Psoas muscle (tissue), 8 donors: Measurements from ENCODE around the gene CIPC. TPM values are rescaled to one million over a fixed set of nuclear protein-coding genes. Genes with fewer than 3 reads are reported as not detected.

Source experiments
- ATAC-seq, 4 donors: fragments of 200-7000 bp; cut with Tn5 transposase; one replicate each; pipeline ENCODE4 v1.9.1; 2020; ENCODE audit warnings: moderate library complexity in 3 of 4, mild to moderate bottlenecking in 2 of 4
- DNase-seq, 2 donors: peaks; one replicate each; pipeline ENCODE4 v3.0.0-alpha.2; 2020
- H3K27ac ChIP-seq: fragments of 200-600 bp; one replicate; pipeline ENCODE4 v1.8.0; 2022
- H3K27me3 ChIP-seq, 3 donors: fragments of 200-600 bp in 1 of 3; one replicate each; pipeline versions ENCODE4 v1.6.1 to v1.8.0; 2013 to 2022; ENCODE audit warnings: low read length in 2 of 3, mild to moderate bottlenecking in 2 of 3, moderate library complexity in 1 of 3; ENCODE audit not compliant: insufficient read depth in 3 of 3
- H3K36me3 ChIP-seq, 2 donors: fragments of 200-600 bp in 1 of 2; one replicate each; pipeline versions ENCODE4 v1.6.1 to v1.8.0; 2013 to 2022; ENCODE audit warnings: low read depth in 1 of 2, mild to moderate bottlenecking in 1 of 2, moderate library complexity in 1 of 2; ENCODE audit not compliant: insufficient read depth in 1 of 2
- H3K4me1 ChIP-seq: fragments of 200-600 bp; one replicate; pipeline ENCODE4 v1.8.0; 2022
- H3K4me3 ChIP-seq: fragments of 200-600 bp; one replicate; pipeline ENCODE4 v1.8.0; 2022; ENCODE audit warnings: mild to moderate bottlenecking
- H3K9me3 ChIP-seq: fragments of 200-600 bp; one replicate; pipeline ENCODE4 v1.8.0; 2022
- WGBS, 3 donors: extraction: QIAGEN DNeasy Blood & Tissue Kit; methylation state at CpG; one replicate each; pipeline versions ENCODE4 v1.1.6 to v1.1.7; 2013; 5-methylcytosine and 5-hydroxymethylcytosine counted together
- intact Hi-C, 2 donors: fragments of 100-400 bp; cut with DNase I; formaldehyde crosslinking; loops; one replicate each; pipeline versions ENCODE4 v1.11.0 to v1.14.2; 2022
- polyA plus RNA-seq, 3 donors: library from polyadenylated mRNA; stranded (reverse); fragments of 200-250 nt; gene quantifications; one replicate each; pipeline ENCODE4 v1.2.3, GENCODE V29; 2013
- total RNA-seq, 4 donors: library from RNA; stranded (reverse); fragmentation: NEBNext Ultra II Directional in 2 of 4; extraction: Animal tissue kit (Norgen Biotek cat#: 25700) in 2 of 4; gene quantifications; one replicate each; pipeline versions ENCODE4 v1.2.1 to v1.2.4, GENCODE V29; 2021 to 2023
- TF ChIP-seq, protein P1 (sequence below): fragments of 200-600 bp; IDR thresholded peaks from one replicate; pipeline ENCODE4 v1.8.0; 2022; ENCODE audit warnings: antibody characterized with exemption
- donor health status: healthy with polysubstance abuse.
- donor health status: DM: no; HTN: no; CAD: no; lungs with moderate emphysema.
- donor health status: Bipolar disorder and iron deficiency.
- donor health status: healthy.
- donor health status: DM: yes; HTN: yes; CAD: no.
- donor health status: DM: no; HTN: no; CAD: no.
- donor health status: DM: no; HTN: no; CAD: no.
- donor health status: DM: yes; HTN: yes; CAD: no.

The CIPC gene
- total and polyA plus RNA-seq, 7 donors: 23.1 to 133 (median 101) TPM

DNA sequence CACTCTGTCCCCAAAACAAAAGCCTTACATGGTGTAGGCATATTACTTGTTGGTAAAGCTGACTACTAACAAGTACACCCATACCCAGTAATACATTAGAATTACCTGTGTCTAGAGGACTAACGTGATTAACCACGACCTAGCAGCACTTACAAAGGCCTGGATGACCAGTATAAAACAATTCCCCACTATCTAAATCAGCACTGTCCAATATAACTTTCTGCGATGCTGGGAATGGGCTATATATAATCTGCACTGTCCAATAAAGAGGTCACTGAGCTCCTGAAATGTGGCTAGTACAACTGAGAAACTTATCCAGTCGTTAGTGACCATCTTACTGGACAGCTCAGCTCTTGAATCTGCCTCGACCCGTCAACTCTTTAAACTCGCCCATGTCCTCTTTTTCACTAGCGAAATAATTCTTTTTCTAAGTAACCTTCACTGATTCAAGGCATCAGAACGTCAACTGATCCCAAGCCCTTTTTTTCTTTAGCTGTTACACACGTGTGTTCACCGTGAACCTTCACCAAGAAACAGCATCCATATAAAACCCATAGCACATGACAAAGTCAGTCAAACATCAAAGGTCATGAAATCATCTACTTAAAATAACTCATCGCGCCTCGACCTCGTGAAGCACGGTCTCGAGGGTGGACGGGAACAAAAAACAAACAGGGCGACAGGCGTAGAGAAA is 905 bp upstream of the CIPC start:
- Histone ChIP-seq H3K36me3 (no peaks in the 10 kb centered on the region), H3K4me3 (peak overlapping the region; percentile 66), H3K27ac (peak overlapping the region; percentile 98), H3K4me1 (peaks cover 31% of the 10 kb centered on the region), H3K9me3 (no peaks in the 10 kb centered on the region), H3K27me3 (no peaks in the 10 kb centered on the region)
- 2 to 3% (median 2%) methylated on average over 20 of the region's 20 CpGs for WGBS, 3 donors
- intact Hi-C loops: loop anchor here in 1 of 2 donors (5.0 kb wide), 1 partner anchor 1840 kb away; no protein-coding TSS in a partner anchor
- TF ChIP-seq, protein P1, sequence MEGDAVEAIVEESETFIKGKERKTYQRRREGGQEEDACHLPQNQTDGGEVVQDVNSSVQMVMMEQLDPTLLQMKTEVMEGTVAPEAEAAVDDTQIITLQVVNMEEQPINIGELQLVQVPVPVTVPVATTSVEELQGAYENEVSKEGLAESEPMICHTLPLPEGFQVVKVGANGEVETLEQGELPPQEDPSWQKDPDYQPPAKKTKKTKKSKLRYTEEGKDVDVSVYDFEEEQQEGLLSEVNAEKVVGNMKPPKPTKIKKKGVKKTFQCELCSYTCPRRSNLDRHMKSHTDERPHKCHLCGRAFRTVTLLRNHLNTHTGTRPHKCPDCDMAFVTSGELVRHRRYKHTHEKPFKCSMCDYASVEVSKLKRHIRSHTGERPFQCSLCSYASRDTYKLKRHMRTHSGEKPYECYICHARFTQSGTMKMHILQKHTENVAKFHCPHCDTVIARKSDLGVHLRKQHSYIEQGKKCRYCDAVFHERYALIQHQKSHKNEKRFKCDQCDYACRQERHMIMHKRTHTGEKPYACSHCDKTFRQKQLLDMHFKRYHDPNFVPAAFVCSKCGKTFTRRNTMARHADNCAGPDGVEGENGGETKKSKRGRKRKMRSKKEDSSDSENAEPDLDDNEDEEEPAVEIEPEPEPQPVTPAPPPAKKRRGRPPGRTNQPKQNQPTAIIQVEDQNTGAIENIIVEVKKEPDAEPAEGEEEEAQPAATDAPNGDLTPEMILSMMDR: no peak
- ATAC-seq (peak; percentile 41 to 63 (median 58)), DNase-seq (no peak)

DNA sequence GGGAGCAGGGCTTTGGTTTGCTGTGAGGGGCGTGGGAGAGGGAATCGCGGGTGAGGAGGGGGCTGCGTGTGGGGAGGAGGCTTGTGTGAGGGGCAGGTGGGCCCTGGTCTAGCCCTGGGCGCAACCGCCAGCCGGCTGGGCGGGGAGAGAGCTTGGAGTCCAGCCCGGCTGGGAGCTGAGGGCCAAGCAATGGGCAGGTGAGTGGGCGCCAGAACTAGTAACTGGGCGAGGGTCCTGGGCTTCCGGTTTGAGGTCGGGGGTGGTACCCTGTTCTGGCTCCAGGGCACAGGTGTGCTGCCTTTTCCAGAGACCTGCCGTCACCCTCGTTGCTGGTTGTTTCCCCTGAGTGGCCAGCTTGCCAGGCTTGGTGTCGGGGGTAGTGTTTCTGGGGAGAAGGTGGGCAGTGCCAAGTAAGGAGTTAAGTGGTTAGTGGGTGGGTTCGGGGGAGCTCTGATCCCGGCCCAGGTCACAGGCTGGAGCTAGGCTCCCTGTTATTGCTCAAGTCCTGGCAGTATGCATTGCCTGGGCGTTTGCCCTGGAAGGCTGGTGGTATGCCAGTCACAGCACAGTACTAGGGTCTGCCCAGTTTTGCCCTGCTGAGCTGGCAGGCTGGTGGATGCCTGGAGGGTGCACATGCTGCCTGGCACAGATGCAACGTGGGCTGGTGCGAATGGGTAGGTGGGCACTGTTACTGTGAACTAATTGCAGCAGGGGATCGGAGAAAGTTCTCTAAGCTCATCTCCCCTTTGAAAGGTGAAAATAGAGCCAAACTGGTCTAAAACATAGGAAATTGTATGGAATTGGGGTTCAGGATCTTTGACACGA is 683 bp downstream of the CIPC start:
- WGBS, 3 donors: 3 to 6% (median 4%) methylated on average over 22 to 23 of the region's 23 CpGs
- Histone ChIP-seq H3K36me3 (no peaks in the 10 kb centered on the region), H3K27ac (peak overlapping the region; percentile 98), H3K9me3 (no peaks in the 10 kb centered on the region), H3K27me3 (no peaks in the 10 kb centered on the region), H3K4me1 (peaks cover 47% of the 10 kb centered on the region), H3K4me3 (peak overlapping the region; percentile 66)
- peak; percentile 58 to 71 (median 66) for ATAC-seq
- DNase-seq: peak; percentile 69 to 90
- TF ChIP-seq, protein P1: no peak
- intact Hi-C loops: loop anchor here in 1 of 2 donors (5.0 kb wide), 1 partner anchor 1841 kb away; no protein-coding TSS in a partner anchor

GRCh38 chr14:77099425-77100167 is 1.5 kb downstream of the CIPC start:
- H3K27ac ChIP-seq: peak overlapping the region; percentile 98
- H3K9me3 ChIP-seq: no peaks in the 10 kb centered on the region
- peak overlapping the region; percentile 66 for H3K4me3 ChIP-seq
- WGBS, 3 donors: 7 to 13% (median 11%) methylated on average over 7 of the region's 7 CpGs
- no peaks in the 10 kb centered on the region for H3K27me3 ChIP-seq
- TF ChIP-seq, protein P1: no peak
- intact Hi-C loops: loop anchor here in 1 of 2 donors (5.0 kb wide), 1 partner anchor 1842 kb away; no protein-coding TSS in a partner anchor
- DNase-seq (no peak), ATAC-seq (no peak)
- no peaks in the 10 kb centered on the region for H3K36me3 ChIP-seq
- H3K4me1 ChIP-seq: peaks cover 55% of the 10 kb centered on the region

GRCh38 chr14:77100961-77101360 is 2.9 kb downstream of the CIPC start:
- WGBS, 3 donors: 40 to 71% (median 49%) methylated on average over 3 of the region's 3 CpGs
- TF ChIP-seq, protein P1: no peak
- Histone ChIP-seq H3K27ac (peak overlapping the region; percentile 98), H3K27me3 (no peaks in the 10 kb centered on the region), H3K4me3 (peak overlapping the region; percentile 66), H3K36me3 (peaks cover 0 to 5% of the 10 kb centered on the region in 2 donors), H3K4me1 (peaks cover 67% of the 10 kb centered on the region), H3K9me3 (no peaks in the 10 kb centered on the region)
- DNase-seq (no peak), ATAC-seq (no peak)
- intact Hi-C loops: no loop called here
